GM21360 (cell line): ENCODE data around the gene TADA3.

ENCODE experiments used
- ATAC-seq: cut with Tn5 transposase; IDR thresholded peaks from one replicate; pipeline ENCODE4 v1.9.1; 2021; ENCODE audit warnings: mild to moderate bottlenecking, moderate library complexity; ENCODE audit not compliant: unreplicated experiment

Gene TADA3

GRCh38 chr3:9765865-9766264 is 26.4 kb downstream of the TADA3 start:
- ATAC-seq: no peak

- no peak for ATAC-seq
These were observed 29.4 kb downstream of the TADA3 start for GRCh38 chr3:9762871-9763270.

GRCh38 chr3:9761919-9762318 is 30.4 kb downstream of the TADA3 start:
- no peak for ATAC-seq

GRCh38 chr3:9760779-9761505 is 31.3 kb downstream of the TADA3 start:
- ATAC-seq: no peak

GRCh38 chr3:9757427-9757826 is 34.8 kb downstream of the TADA3 start:
- no peak for ATAC-seq

- no peak for ATAC-seq
These were observed 37.6 kb downstream of the TADA3 start for GRCh38 chr3:9754678-9755077.

- ATAC-seq: no peak
These were observed 41.5 kb downstream of the TADA3 start for GRCh38 chr3:9750556-9751411.

GRCh38 chr3:9749645-9750555 is 42.4 kb downstream of the TADA3 start, which contains the start of gene OGG1:
TSS of gene OGG1 (plus strand) at chr3:9749952. CDS start at chr3:9750287, 335 bp downstream.
- ATAC-seq: peak; percentile 85

- no peak for ATAC-seq
These were observed 43.0 kb downstream of the TADA3 start for GRCh38 chr3:9749296-9749644.

- ATAC-seq: no peak
These were observed 44.2 kb downstream of the TADA3 start for GRCh38 chr3:9748031-9748430.

GRCh38 chr3:9747267-9747666 is 45.0 kb downstream of the TADA3 start:
- ATAC-seq: no peak

GRCh38 chr3:9746330-9746729 is 45.9 kb downstream of the TADA3 start:
- ATAC-seq: no peak

- ATAC-seq: no peak
These were observed 46.8 kb downstream of the TADA3 start for GRCh38 chr3:9745521-9745920.

GRCh38 chr3:9744162-9744561 is 48.1 kb downstream of the TADA3 start:
- ATAC-seq: no peak

GRCh38 chr3:9743548-9743947 is 48.7 kb downstream of the TADA3 start:
- no peak for ATAC-seq

- ATAC-seq: no peak
These were observed 49.7 kb downstream of the TADA3 start for GRCh38 chr3:9742560-9742959.

- ATAC-seq: no peak
These were observed 53.1 kb downstream of the TADA3 start for GRCh38 chr3:9739181-9739580.

- ATAC-seq: no peak
These were observed 55.4 kb downstream of the TADA3 start for GRCh38 chr3:9736831-9737230.

- no peak for ATAC-seq
These were observed 59.5 kb downstream of the TADA3 start for GRCh38 chr3:9732740-9733115.

GRCh38 chr3:9732080-9732739 is 60.1 kb downstream of the TADA3 start:
- peak; percentile 14 for ATAC-seq
